OCI-LY7 (cell line): ENCODE results near the gene AR. TPM values are rescaled to one million over a fixed set of nuclear protein-coding genes. Genes with fewer than 3 reads are reported as not detected.

Experiments used
- BruUV-seq: library from RNA; stranded (reverse); fragments of 400-500 nt; replicated peaks from 2 replicates; lab custom pipeline; 2021; lab: Mats Ljungman, UMichigan
- CTCF ChIA-PET: fragments of 300-600 bp; sonication (Branson Sonifier 250); formaldehyde crosslinking; loops from one replicate; lab custom pipeline; 2022; ENCODE audit warnings: antibody characterized with exemption; ENCODE audit not compliant: unreplicated experiment; lab: Charles Lee
- POLR2A ChIA-PET: fragments of 300-600 bp; sonication (Branson Sonifier 250); formaldehyde crosslinking; loops from one replicate; lab custom pipeline; 2022; ENCODE audit warnings: antibody characterized with exemption; lab: Charles Lee
- DNase-seq: peaks from one replicate; pipeline ENCODE4 v3.0.0-alpha.2; 2015; ENCODE audit warnings: low spot score
- H2AFZ ChIP-seq: fragments of 200-600 bp; sonication (generic), shearing (Covaris generic); 2 replicates; pipeline ENCODE4 v1.6.1; 2014; ENCODE audit warnings: mild to moderate bottlenecking, antibody characterized with exemption, low read length, moderate library complexity
- H3K27ac ChIP-seq: fragments of 200-600 bp; sonication (generic); 2 replicates; pipeline ENCODE4 v1.5.1; 2014; ENCODE audit warnings: mixed run types, low read depth, mild to moderate bottlenecking, moderate library complexity, low read length, inconsistent platforms; ENCODE audit not compliant: poor library complexity, severe bottlenecking
- H3K36me3 ChIP-seq: fragments of 200-600 bp; sonication (generic); 2 replicates; pipeline ENCODE4 v1.6.1; 2014; ENCODE audit warnings: mild to moderate bottlenecking, antibody characterized with exemption, low read length, moderate library complexity, mixed read lengths; ENCODE audit not compliant: insufficient read depth
- H3K4me1 ChIP-seq: fragments of 200-600 bp; sonication (generic); 2 replicates; pipeline ENCODE4 v1.5.1; 2014; ENCODE audit warnings: mild to moderate bottlenecking, low read length; ENCODE audit not compliant: insufficient read depth, poor library complexity, severe bottlenecking
- H3K4me2 ChIP-seq: fragments of 200-600 bp; sonication (generic); 2 replicates; pipeline ENCODE4 v1.6.1; 2014; ENCODE audit warnings: mild to moderate bottlenecking, low read length
- H3K4me3 ChIP-seq: fragments of 200-600 bp; sonication (generic); 2 replicates; pipeline ENCODE4 v1.5.1; 2014; ENCODE audit warnings: mild to moderate bottlenecking, low read depth, low read length; ENCODE audit not compliant: poor library complexity, severe bottlenecking
- H3K79me2 ChIP-seq: fragments of 200-600 bp; sonication (generic); 2 replicates; pipeline ENCODE4 v1.6.1; 2016; ENCODE audit warnings: low read depth, mild to moderate bottlenecking, low read length, moderate library complexity, mixed read lengths; ENCODE audit not compliant: insufficient read depth
- H3K9me2 ChIP-seq: fragments of 200-600 bp; sonication (generic); 2 replicates; pipeline ENCODE4 v1.6.1; 2016; ENCODE audit warnings: mild to moderate bottlenecking, low read length, mixed read lengths; ENCODE audit not compliant: insufficient read depth
- H3K9me3 ChIP-seq: fragments of 200-600 bp; sonication (generic); 2 replicates; pipeline ENCODE4 v1.6.1; 2014; ENCODE audit warnings: mild to moderate bottlenecking, mixed run types, low read length, mixed read lengths
- H4K20me1 ChIP-seq: fragments of 200-600 bp; sonication (generic); 2 replicates; pipeline ENCODE4 v1.6.1; 2014; ENCODE audit warnings: mild to moderate bottlenecking, antibody characterized with exemption, low read length, moderate library complexity, mixed read lengths; ENCODE audit not compliant: insufficient read depth
- EZH2phosphoT487 ChIP-seq: fragments of 200-600 bp; sonication (generic); IDR thresholded peaks from 2 replicates; pipeline ENCODE4 v1.6.1; 2018; ENCODE audit warnings: low read depth, borderline replicate concordance, mild to moderate bottlenecking, mixed run types, antibody characterized with exemption, low read length, moderate library complexity, mixed read lengths
- intact Hi-C: fragments of 100-400 bp; cut with micrococcal nuclease; formaldehyde crosslinking; loops from one replicate; pipeline ENCODE4 v1.10.0; 2022; ENCODE audit not compliant: unreplicated experiment
- total RNA-seq, 2 experiments: library from RNA; depleted of rRNA in 1 of 2; stranded (reverse); fragments of >200 nt in 1 of 2; shearing (Covaris generic) in 1 of 2; gene quantifications; 2 replicates each; pipeline ENCODE4 v1.2.3, GENCODE V29; 2014 to 2022
- TF ChIP-seq, protein P1 (sequence below): fragments of 200-600 bp; sonication (generic); conservative IDR thresholded peaks from 2 replicates; pipeline ENCODE4 v1.5.1; 2014; ENCODE audit warnings: mild to moderate bottlenecking, antibody characterized with exemption, low read length, moderate library complexity, mixed read lengths

The AR gene
- total RNA-seq, 2 experiments from 2014 or later = not detected

DNA sequence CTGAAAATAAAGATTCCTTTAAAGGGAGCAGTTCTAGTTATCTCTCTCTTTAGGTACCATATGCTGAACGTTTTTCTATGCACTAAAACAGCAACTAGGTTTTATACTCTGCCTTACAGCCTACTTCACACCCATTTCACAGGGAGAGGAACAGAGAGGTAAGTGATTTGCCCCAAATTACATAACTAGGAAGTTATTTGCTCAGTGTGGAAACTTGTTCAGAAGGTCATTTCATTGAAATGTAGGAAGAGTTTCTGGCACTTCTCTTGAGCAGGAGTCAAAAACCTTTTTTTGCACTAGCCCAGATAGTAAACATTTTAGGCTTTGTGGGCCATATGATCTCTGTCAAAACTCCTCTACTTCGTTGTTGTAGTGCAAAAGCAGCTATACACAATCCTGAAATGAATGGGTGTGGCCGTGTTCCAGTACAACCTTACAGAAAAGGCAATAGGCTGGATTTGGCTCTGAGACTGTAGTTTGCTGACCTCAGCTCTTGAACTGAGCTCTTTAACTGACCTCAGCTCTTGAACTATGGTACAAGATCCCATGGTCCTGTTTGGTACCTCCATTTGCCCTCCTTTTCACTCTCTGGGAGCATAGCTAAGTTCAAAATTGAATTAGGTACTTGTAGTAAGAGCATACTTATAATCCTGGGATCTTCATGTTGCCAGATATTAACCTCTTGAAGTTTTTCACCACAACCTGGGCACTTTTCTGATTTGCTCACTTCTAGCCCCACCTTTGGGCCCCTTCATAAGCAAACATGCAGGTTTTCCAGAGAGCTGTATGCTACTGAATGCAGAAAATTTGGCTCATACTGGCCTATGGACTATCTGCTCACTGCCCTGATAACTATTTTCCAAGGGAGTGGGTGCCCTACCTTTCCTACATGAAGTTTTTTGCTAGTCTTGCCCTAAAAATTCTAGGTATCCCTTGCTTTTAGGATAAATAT, 53.3 kb downstream of the AR start:
- BruUV-seq = no TSS peak
- intact Hi-C loops = no loop called here

DNA sequence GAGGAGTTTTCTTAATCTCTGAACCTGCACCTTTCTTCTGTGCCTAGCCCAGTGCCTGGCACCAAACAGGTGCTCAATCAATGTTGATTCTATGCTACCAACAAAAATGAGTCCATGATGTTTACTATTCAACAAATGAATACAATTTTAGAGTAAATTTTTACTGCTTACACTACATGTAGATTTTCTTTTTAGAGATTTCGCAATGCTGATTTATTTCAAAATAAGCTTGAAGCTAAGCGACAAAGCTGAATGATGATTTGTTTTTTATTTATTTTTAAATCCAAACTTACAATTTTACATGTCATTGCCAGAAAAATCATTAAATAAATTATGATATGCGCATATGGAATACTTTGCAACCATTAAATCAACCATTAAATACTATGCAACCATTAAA, 55.7 kb downstream of the AR start:
- Histone ChIP-seq H3K27ac (no peak overlapping the region), H3K36me3 (no peaks in the 10 kb centered on the region), H3K4me3 (no peak overlapping the region), H3K79me2 (no peaks in the 10 kb centered on the region), H3K9me2 (no peaks in the 10 kb centered on the region), H2AFZ (no peak overlapping the region), H4K20me1 (no peaks in the 10 kb centered on the region), H3K9me3 (no peaks in the 10 kb centered on the region), H3K4me2 (no peak overlapping the region), H3K4me1 (no peaks in the 10 kb centered on the region)
- intact Hi-C loops = no loop called here
- POLR2A ChIA-PET = no interaction called here
- CTCF ChIA-PET = no interaction called here
- TF ChIP-seq EZH2phosphoT487 = no peak
- TF ChIP-seq, protein P1, sequence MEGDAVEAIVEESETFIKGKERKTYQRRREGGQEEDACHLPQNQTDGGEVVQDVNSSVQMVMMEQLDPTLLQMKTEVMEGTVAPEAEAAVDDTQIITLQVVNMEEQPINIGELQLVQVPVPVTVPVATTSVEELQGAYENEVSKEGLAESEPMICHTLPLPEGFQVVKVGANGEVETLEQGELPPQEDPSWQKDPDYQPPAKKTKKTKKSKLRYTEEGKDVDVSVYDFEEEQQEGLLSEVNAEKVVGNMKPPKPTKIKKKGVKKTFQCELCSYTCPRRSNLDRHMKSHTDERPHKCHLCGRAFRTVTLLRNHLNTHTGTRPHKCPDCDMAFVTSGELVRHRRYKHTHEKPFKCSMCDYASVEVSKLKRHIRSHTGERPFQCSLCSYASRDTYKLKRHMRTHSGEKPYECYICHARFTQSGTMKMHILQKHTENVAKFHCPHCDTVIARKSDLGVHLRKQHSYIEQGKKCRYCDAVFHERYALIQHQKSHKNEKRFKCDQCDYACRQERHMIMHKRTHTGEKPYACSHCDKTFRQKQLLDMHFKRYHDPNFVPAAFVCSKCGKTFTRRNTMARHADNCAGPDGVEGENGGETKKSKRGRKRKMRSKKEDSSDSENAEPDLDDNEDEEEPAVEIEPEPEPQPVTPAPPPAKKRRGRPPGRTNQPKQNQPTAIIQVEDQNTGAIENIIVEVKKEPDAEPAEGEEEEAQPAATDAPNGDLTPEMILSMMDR = no peak
- no TSS peak for BruUV-seq
- DNase-seq = no peak

More for the DNA sequence above, 53.3 kb downstream of the AR start:
- POLR2A ChIA-PET = no interaction called here
- Histone ChIP-seq H3K9me2 (no peaks in the 10 kb centered on the region), H3K27ac (no peak overlapping the region), H3K4me1 (no peaks in the 10 kb centered on the region), H3K4me3 (no peak overlapping the region), H3K4me2 (no peak overlapping the region), H3K79me2 (no peaks in the 10 kb centered on the region), H3K9me3 (no peaks in the 10 kb centered on the region), H4K20me1 (no peaks in the 10 kb centered on the region), H2AFZ (no peak overlapping the region), H3K36me3 (no peaks in the 10 kb centered on the region)
- DNase-seq = no peak
- TF ChIP-seq, protein P1 = no peak
- no peak for TF ChIP-seq EZH2phosphoT487
- CTCF ChIA-PET = no interaction called here

DNA sequence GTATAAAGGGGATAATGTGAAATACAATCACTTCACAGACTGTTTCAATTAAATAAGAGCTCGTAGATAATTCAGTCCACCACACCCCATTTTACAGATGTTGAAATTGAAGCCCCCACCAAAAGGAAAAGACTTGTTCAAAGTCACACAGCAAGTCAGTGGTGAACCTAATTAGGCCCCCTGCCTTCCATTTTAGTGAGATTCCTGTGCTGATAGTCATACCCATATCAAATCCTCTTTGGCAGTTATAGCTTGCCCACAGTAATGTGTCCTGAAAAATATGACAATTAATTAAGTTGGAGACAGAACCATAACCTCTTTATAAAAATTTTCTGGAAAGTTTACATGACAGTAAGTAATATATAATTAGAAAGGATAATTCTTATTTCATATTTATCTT, 58.0 kb downstream of the AR start:
- DNase-seq = no peak
- H4K20me1 ChIP-seq = no peaks in the 10 kb centered on the region
- intact Hi-C loops = no loop called here
- H3K4me1 ChIP-seq = no peaks in the 10 kb centered on the region
- H3K9me2 ChIP-seq = no peaks in the 10 kb centered on the region
- POLR2A ChIA-PET = no interaction called here
- no peak overlapping the region for H2AFZ ChIP-seq
- no peaks in the 10 kb centered on the region for H3K9me3 ChIP-seq
- CTCF ChIA-PET = no interaction called here
- H3K36me3 ChIP-seq = no peaks in the 10 kb centered on the region
- TF ChIP-seq EZH2phosphoT487 = no peak
- TF ChIP-seq, protein P1 = no peak
- H3K79me2 ChIP-seq = no peaks in the 10 kb centered on the region
- BruUV-seq = no TSS peak
- H3K4me2 ChIP-seq = no peak overlapping the region
- no peak overlapping the region for H3K27ac ChIP-seq
- no peak overlapping the region for H3K4me3 ChIP-seq
